NCI-H524 (cell line): ENCODE measurements around the gene RNF169.
"Not testable (repeated sequence)": the region's sequence is repeated elsewhere in the genome, so short reads cannot be mapped to it uniquely, and the experiment has no call there.

Experiments
- DNase-seq, 2 experiments: peaks; one replicate each; lab custom pipeline; 2025; lab: John Stamatoyannopoulos, UW

RNF169 gene

DNA sequence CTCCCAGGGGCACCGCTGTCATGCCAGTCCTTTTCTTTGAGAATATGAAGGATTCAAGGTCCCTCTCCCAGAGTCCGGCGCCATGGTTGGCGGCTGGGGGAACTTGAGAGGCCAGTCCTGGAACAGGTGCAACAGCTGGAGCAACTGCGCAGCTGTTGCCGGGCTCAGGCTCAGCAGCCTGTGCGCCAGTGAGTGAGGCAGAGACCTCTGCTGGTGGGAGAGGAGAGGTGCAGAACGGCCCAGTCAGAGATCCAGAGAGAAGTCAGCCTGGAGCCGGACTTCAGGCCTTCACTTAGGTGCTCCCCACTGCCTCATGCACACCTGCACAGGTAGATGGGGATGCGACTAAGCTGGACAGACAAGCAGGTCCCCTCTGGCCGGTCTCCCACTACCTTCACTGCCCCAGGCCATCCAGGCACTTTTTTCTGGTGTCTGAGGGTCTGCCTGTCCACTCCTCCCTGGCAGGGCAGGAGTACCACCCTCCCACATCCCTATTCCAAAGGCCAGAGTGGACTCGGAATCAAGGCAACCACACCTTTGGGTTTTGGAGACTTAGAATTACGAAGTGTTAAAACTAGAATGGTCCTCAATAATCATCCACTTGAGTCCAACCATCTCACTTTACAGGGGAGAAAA is 22.0 kb upstream of the RNF169 start:
- DNase-seq, result peak; percentile 36 to 72

DNA sequence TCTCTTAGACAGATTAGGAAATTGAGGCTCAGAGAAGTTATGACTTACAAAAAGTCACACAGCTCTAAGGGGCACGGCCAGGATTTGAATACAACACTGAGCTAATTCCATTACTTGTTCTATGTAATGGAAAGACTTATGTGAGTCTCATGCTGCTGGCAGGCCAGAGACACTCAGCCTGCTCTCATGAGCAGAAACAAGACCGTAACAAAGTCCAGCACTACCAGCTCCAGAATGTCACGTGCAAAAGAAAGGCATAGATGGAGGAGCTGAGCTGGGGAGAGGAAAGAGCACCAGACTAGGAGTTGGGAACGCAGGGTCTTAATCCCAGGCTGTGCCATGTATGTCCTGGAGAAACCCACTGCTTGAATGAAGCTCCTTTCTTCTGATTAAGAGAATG is 19.3 kb upstream of the RNF169 start:
- no peak for DNase-seq

DNA sequence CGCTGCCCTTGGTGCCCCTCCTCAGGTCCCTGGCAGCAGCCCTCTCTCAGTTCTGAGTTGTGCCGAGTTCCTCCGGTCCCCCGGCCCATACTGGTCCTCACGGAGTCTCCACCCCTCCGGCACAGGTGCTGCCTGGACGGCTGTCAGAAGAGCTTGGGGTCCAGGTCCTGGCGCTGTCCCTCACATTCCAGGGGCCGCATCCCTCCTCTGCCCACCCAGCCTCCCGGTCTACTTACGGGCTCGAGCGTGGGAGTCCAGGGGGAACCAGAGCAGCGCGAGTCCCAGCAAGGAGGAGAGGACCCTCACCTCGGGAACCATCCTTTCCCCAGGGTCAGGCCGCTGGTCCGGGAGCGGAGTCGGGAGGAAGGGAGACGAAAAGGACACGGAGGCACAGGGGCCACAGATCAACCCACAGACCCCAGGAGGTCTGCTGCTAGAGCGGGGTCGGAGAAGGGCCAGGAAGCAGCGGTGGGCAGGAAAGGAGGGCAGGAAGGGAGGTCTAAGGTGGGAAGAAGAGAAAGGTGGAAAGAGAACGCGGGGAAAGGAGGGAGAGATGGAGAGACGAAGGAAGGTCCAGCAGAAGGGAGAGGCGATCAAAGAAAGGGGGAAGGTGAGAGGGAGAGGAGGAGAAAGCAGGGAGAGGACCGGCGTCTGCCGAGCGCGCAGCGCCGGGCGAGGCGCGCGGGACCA is 17.9 kb upstream of the RNF169 start:
- no peak for DNase-seq

DNA sequence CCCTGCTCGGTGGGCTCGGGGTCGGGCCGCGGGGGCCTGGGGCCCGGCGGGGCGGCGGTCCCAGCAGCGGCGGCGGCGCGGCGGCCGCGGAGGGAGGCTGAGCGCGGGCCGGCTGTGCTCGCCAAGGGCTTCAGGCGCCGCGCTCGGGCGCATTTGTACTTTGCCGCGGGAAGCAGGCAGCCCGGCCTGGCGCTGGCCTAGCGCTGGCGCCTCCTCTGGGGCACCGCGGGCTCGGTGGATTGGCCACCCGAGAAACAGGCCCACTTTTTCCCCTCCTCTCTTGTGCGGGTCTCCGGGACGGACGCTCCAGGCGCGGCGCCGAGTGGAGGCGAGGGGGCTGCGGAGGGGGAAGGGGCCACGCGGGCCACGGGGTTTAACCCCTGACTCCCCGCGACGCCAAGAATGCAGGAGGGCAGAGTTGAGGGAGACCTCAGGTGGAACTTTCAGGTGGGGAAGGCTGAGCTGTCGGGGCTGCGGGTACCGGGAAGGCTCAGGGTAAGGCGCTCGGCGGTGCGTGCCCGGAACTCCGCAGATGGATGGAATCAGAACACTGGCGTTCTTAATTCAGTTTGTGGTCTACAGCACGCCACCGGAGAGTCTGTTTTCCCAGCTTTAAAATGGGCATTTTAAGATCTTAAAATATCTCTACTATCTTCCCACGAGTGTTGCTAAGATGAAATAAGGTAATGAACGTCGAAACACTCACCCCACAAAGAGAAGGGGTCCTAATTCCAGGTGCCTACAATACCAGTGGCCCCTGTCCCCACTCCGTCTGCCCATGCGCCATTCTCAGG is 17.2 kb upstream of the RNF169 start, which contains the start of gene CHRDL2:
CHRDL2 (minus strand) TSS at position 126 of the 794 bp plus-strand sequence. CDS start 538 bp downstream, outside the sequence.
- DNase-seq, result peak in 1 of 2 experiments; percentile 22

DNA sequence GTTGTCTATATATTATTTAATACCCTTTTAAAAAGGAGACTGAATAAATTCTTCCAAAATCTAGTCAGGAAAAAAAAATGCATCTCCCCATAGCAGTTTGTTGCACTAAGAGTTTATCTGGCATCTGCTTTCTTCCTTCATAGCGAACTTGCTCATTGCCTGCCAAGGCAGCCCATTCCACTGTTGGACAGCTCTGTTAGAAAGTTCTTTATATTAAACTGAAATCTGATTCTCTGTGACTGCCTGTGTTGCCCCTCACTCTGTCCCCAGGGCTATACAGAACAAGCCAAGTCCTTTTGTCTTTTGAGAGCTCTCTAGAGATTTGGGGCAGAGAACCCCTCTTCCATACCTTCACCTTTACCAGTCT is 14.1 kb upstream of the RNF169 start:
- DNase-seq, result no peak

DNA sequence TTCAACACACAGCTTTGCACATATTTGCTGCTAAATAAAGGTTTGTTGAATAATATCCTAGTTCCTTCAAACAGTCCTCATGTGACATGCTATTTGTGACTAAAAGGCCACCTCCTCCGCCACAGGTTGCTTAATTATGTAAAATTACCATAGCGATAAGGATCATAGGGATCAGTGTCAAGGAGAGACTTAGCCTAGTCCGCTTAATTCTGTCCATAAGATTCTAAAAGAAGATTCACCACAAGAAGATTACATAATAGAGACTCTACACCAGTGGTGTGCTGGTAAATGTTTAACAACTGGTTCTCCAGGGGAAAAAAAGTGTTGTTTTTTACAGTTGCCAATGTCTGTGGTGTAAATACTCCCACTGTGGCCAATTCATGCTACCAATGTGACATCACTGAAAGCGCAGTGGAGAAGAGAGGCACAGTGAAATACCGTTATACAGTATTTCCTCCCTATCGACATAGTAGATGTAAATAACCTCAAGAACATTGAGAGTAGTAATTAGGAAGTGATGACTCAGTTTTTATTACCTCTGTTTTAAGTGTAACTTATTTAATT is 13.2 kb upstream of the RNF169 start:
- DNase-seq, result no peak

DNA sequence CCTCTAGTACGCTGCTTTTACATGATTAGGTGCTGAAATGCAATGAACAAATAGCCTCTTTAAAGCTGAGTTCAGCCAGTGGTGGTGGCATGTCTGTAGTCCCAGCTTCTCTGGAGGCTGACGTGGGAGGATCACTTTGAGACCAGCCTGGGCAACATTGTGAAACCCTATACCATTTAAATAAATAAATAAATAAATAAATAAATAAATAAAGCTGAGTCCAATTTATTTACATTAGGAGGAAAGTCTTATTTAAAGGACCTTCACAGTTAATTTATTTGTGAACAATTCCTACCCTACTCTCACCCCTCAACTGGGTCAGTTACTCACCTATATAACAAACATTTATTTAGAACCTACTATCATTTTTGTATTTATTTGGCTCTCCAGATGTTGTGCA is 12.6 kb upstream of the RNF169 start:
- DNase-seq, result no peak

DNA sequence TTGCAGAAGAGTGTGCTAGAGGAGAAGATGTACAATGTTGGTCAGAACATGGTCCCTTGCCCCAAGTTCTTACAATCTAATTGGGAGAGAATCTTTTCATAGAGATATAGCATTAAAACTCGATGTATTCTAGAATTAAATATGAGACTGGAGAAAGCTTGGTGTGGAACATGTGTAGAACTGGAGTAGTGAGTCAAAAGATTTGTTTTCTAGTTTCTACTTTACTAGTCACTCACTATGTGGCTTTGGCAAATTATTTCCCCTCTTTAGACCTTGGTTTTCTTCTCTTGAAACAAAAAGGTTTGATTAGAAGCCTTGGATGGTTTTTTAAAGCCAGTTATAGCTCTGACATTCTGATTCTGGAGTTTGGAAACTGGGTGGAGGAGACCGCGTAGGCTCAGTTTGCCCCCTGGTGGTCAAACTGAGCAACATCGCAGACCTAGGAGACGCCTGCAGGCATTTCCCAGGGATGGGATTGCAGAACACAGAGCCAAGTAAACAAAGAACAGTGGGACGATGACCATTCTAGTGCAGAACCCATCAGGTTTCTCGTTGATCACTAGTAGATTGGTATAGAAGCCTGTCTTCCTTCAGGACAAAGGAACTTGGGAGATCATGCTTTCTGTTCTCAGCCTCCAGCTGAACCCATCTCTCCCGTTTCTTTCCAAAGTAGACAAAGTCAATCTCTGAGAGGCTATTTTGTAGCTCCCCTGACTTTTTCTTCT is 8.9 kb upstream of the RNF169 start:
- peak; percentile 9 to 55 for DNase-seq

DNA sequence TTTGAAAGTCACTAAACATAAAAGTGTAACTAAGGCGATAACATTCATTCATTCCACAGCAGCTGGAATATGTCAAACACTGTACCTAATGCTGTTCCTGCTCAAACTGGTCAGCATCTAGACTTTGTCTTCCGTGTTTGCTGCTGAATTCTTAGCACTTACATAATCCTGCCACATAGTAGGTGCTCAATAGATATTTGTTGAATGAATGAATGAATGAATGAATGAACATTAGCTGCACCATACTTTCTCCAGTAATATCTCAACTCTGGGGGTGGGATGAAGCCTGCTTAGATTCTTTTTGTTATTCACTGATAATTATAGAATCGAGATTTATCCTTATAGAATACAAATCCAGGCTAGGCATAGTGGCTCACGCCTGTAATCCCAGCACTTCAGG is 6.6 kb upstream of the RNF169 start:
- no peak for DNase-seq

DNA sequence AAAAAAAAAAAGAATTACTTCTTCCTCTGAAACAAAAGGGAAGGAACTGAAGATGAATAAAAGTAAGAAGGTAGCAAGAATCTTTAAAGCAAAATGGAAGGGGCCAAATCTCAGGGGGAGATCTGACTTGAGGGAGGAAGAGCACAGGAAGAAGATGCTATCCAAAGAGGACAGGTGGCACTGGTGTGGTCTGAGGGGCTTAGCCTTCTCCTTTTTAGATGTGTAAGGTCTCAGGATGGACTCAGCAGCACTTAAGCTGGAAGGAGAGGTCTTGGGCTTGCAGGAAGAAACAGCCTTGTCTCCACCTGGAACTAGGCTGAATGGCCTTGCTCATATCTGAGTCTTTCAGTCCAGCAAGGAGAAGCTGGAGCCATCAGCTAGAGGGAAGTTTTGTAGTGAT is 5.0 kb upstream of the RNF169 start:
- DNase-seq, result no peak

DNA sequence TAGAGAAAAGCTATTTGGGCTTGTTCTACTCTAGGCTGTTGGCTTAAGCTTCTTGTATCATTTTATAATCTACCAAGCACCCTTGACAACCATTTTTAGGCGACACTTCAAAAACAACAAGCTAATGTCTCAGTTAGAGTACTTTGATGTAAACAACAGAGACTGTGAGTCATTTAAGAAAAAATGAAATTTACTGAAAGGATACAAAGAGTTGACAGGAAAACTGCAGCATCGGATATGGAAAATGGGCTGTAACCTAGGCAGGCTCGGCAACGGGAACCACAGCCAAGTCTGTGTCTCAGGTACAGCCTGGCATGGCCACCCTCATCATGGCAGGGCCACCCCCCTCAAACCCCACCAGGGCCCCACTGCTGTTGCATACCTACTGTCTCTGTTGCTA is 4.4 kb upstream of the RNF169 start:
- no peak for DNase-seq

DNA sequence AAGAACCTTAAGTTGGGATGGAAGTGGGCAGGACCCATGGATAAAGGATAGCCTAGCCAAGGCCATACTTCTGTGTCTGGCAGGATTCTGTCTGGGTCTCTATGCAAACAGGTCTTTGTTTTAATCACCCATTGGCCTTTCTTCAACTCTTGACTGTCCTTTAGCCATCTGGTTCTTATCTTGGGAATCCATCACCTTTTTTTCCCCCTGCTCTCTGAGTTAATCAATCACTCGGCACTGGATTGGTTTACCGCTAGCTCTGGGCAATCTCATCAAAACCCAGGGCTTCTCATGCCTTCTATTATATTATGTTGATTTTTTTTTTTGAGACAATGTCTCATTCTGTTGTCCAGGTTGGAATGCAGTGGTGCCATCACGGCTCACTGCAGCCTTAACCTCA is 1.8 kb upstream of the RNF169 start:
- no peak for DNase-seq

DNA sequence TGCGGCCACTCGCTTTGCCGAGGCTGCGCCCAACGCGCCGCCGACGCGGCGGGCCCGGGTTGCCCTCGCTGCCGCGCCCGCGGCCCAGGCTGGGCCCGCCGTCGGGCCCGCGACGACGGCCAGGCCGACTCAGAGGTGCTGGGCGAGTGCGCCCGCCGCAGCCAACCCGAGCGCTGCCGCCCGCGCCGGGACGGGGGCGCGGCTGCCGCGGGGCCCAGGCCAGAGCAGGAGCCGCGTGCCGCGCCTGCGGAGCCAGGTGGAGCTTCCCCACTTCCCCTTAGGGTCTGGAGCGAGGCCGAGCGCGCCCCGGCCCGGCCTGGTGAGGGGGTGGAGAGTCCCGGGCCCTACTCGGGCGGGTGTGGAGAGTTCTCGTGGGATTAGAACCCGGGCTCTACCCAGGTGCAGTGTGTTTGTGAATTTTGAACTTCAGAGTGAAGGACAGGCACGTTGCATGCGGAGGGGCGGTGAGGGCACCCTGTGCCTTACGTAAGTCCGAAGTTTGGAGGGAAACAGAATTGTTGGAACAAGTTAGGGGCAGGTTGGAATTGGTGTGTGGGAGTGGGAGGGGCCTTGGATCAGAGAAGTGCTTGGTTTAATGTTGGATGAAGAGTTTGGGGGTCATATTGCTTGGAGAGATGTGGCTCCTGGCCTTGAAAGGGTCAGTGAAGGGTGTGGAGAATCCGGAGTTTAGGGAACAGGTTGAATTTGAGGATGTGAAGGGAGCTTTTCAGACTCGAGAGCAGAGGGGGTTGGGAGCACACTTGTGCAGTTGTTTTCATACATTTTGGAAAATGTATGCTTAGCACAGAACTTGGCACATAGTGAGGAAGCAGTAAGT is 697 bp downstream of the RNF169 start:
- DNase-seq, result peak; percentile 21 to 35

DNA sequence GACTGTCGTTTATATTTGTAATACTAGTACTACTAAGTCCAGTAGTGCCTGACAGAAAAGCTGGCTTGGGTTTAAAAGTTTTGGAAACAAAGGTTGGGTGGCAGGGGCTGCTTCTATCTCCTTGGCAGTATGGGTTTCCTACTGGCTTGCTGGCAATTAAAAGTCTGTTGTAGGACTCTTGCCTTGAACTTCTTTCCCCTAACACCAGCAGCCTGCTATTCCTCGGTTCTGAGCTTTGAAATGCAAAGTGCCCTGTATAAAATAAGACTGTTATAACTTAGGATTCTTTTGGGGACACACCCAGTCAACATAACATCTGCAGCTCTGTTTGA is 1.3 kb downstream of the RNF169 start:
- DNase-seq, result no peak

DNA sequence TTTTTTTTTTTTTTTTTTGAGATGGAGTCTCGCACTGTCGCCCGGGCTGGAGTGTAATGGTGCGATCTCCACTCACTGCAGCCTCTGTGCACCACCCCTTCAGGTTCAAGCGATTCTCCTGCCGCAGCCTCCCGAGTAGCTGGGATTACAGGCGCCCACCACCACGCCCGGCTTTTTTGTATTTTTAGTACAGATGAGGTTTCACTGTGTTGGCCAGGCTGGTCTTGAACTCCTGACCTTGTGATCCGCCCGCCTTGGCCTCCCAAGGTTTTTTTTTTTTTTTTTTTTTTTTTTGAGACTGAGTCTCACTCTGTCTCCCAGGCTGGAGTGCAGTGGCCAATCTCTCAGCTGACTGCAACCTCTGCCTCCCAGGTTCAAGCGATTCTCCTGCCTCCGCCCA is 1.9 kb downstream of the RNF169 start:
- not testable (repeated sequence) for DNase-seq

DNA sequence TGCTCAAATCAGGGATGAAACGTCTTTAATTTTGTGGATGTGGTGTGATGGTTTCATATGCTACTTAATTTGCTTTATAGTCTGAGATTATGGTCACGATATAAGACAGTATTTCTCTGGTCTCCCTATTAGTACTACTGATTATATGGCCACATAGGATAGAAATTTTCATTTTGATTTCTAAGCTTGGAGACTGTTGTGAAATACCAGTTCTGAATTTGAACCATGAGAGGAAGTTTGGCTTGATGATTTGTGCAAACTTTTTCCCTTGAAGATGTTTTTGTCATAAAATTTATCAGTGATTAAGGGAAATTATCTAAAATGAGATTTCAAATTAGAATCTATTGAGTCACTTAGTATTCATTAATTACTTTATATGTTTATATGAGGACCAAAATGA is 2.7 kb downstream of the RNF169 start:
- no peak for DNase-seq

DNA sequence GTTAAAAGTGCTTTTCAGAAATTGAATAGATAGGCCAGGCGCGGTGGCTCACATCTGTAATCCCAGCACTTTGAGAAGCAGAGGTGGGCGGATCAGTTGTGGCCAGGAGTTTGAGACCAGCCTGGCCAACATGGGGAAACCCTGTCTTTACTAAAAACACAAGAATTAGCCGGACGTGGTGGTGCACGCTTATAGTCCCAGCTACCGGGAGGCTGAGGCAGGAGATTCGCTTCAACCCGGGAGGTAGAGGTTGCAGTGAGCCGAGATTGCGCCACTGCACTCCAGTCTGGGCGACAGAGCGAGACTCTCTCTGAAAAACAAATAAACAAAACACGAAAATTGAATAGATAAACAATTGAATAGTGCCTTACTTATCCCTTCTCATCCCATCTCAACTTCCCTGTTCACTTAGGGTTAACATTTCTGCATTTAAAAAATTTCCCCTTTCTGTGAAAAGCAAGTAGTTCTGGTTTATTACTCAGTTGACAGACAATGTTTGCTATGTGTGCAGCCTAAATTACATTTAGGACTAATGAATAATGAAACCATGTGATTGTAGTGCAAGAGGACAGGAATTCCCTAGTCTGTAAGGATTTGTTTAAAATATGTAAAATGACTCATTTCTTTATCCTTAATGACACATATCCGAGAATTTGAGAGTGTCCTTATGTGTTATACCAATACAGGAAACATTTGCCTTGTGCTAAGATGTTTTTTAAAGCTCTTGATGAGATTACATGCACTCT is 6.0 kb downstream of the RNF169 start:
- no peak for DNase-seq

DNA sequence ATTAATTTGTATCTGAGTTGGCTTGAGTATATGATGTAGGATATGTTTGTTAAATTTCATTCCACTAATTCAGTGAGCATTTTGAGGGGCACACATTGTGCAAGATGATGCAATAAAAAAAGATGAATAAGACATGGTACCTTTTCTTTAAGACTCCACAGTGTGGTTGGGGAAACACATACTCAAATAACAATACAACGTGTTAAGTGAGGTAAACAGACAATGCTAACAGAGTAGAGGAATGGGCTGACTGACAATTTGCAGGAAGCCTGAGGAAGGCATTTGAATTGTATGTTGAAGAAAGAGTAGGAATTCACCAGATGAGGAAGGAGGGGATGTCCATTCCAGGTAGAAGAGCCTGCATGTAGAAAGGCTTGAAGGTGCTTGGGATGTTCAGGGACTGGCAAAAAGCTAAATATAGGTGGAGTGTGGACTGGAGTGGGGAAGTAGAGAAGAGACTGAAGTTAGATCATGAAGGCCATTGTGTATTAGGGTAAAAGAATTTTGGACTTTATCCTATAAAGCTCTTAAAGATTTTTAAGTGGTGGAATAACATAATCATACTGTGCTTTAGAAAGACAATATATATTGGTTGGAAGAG is 6.8 kb downstream of the RNF169 start:
- DNase-seq, result no peak

DNA sequence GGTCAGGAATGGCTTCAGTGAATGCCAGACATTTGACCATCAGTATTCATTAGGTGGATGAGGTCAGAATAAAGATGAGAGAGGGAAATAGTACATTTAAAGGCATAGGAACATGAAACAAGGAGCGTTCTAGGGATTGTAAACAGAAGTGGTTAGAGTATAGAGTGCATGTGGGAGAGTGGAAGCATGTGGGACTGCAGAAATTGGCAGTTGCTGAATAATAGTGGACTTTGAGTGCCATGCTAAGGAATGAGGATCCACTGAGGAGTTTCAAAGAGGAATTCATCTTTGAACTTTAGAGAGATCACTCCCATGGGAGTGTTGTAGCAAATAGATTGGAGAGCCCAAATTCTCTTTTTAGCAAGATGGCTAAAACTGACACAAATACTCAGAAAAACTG is 7.9 kb downstream of the RNF169 start:
- no peak for DNase-seq

DNA sequence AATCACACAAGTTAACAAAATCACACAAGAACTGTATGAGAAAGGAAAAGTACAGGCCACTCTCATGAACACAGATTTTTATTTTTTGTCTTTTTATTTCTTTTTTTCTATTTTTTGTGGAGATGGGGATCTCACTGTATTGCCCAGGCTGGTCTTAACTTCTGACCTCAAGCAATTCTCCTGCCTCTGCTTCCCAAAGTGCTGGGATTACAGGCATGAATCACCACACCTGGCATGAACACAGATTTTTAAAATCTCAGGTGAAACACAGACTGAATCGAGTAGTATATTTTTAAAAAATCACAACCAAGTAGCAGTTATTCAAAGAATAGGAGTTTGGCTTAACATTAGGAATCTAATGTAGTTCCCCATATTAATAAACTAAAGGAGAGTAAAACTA is 18.3 kb downstream of the RNF169 start:
- DNase-seq, result no peak
